ENCODE data around the gene SEMA5B.

Gene SEMA5B

DNA sequence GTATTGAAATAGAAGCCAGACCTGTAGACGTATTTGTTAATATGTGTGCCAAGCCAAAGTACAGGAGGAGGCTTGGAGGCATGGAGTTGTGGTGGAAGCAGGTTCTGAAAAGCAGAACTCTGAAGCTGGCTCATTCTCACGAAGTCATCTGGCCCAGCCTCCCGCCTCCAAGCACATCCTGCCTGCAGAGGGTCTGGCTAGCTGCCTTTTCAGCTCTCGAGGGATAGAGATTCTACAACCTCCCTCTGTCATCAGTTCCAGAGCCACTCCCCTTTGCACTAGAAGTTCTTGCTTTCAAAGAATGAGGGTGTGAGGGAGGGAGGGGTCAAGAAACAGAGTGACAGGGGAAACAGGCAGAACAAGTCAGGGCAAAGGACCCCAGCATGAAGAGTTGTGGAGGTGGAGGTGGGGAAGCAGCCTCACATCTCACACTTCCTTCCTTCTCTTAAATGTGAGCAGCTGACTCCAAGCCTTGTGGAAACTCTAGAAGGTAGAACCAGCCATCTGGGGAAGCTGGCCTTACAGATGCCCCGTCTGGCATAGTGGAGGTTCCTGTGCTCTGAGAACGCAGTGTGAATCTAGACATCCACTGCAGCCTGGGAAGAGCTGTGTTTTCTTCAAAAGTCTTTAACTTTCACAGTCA lies 137.4 kb downstream of the SEMA5B start:
- no peak for DNase-seq

DNA sequence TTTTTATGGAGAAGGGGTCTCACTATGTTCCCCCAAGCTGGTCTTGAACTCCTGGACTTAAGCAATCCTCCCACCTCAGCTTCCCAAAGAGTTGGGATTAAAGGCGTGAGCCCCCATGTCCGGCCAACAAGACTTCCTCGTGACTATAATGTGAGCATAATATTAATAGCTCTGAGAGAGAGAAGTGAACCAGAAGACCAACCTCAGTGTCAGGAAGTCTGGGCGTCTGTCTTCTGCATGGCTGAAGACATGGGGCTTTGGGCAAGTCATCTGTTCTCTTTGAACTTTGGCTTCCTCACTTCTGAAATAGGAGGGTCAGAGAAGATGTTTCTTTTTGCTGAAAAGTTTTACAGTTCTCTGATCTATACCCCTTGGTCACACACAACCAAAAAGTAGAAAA lies 140.6 kb downstream of the SEMA5B start:
- DNase-seq, result no peak

DNA sequence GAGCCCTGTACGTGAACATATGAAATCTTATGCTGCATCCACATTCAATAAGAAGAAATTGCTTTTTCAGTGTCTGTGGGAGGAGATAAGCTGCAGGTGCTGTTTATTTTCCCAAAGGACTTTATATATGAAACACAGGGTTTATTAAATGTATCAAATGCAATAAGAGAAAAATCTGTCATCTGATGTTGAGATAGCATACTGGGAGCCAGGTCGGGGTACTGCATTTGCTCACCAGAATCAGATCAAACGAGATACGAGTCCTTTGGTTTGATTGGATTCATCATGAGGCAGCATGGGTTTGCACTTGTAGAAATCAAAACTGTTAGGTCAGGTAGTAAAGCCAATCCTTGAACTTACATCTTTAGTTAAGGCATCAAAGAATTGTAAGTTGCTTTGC lies 141.3 kb downstream of the SEMA5B start:
- DNase-seq, result no peak

DNA sequence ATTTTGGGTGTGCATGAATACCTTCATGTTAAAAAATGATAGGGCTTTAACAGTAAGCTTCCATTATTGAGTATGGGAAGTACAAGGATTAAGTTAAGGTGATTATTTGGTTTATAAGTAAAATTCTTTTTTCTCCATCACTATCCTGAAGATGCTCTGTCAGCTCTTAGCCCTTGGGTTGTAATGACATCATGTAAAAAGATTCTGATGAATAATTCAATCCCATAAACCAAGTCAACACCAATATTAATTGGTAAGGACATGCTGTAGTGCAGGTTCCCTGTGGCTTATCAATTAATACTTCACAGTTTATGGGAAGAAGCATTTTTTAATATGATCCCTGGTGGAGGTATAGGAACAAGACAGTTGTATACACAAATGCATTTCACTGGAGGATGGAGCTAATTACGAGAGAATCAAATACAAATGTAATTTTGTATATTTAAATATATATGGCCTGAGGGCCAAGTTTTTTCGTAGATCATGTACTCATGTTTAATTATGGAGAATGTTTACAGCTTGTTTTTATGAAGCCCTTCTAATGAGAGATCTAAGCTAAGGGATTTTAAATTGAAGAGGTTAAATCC lies 145.1 kb downstream of the SEMA5B start:
- DNase-seq, result no peak

DNA sequence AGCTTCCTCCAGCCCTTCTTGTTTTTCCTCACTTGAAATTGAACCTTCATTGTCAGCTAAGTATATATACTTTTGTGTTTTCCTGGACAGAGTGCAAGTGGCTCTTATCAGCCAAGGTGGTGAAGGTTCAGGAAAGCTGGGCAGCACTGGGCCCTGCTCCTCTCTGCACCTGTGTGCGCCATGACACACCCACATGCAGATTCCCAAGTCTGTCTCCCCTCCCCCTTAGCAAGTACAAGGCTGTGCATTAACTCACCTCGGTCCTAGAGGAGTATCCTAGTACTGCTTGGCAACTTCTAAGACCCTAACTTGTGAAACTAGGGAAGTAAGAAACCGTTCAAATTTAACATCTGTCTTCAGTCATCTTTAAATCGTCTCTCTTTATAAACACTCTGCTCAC lies 146.9 kb downstream of the SEMA5B start:
- no peak for DNase-seq

DNA sequence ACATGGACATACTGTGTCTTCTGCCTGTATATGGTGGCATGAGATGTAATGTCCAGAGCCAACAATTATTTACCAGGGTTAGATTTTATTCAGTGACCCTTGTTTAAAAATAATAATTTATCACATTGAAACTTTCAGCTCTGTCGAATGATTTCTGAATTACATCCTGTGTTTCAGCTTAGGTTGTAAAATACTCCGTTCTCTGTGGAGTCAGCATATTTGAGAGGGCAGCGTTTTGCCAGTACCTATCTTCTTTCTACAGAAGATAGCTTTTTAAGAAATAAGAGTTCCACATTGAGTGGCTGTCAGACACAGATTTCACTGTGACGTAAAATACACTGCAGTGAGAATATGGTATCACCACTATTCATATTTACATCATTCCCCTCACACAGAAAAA lies 147.4 kb downstream of the SEMA5B start:
- no peak for DNase-seq

DNA sequence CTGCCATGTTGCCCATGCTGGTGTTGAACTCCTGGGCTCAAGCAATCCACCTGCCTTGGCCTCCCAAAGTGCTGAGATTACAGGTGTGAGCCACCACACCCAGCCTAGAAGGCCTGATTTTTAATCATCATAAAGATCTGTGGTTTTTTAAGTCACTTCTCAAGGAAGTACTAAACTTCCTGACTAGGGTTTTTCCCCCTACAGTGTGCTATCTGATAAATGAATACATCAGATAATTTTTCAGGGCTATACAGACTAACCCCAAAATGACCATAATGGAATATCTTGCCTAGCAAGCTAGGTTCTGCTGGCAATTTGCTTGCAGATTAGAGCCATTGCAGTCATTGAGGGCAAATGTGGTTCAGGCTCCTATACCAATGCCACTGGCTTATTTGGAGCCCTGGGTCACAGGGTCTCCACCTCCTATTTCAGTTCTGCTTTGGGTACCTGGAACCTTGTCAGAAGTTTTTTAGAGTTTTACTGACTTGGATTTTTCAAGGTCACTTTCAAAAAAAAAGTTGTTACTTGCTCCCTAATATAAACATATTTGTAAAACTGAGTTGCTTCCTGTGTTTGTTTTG lies 151.9 kb downstream of the SEMA5B start:
- DNase-seq, result no peak

DNA sequence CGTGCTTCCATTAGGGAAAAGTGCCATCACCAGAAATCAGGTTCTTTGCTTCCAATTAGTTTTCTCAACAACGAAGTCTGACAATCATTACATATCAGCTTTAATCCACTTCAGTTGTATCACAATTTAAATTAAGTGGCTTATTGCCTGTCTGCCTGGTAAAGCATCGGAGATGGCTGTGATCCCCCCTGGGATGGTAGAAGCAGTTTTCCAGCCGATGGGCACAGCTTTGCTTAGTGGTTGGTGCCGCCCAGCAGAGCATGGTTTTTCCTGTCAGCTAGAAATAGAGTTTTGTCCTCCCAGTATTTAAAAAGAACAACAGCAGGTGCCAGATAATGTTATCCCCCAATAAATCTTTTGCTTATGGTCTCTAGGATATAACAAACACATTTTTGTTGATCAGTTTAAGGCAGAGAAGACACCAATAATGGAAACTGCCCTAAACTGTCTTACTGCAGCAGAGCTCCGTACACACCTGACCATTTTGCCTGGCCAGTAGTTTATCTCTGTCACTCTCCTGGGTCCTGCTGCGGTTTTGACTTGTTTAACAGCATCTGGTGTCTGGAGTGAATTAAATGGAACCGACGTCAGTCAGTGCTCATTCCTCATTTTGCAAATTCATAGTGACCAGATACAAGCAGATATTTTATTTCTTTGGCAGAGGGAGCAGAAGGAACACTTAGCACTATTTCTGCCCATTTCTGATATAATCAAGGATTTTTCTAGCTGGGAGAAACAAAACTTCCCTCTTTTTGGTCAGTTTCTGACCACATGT lies 153.6 kb downstream of the SEMA5B start:
- no peak for DNase-seq

DNA sequence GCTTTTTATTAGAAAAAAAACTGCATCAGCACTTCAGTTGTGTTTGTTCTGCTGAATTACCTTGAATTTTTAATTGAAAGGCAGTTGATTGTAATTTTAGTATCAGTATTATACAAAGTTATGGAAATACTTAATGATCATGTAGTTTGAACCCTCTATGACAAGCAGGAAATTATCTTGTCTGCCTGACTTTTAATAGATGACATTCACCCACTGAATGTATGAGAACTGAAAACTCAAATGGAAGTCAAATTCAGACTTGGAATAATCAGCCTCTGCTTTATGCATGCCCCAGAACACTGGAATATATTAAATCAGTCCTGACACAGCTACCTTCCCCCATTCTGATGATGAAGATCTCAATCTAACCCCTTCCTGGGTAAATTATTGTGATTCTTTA lies 159.2 kb downstream of the SEMA5B start:
- no peak for DNase-seq

DNA sequence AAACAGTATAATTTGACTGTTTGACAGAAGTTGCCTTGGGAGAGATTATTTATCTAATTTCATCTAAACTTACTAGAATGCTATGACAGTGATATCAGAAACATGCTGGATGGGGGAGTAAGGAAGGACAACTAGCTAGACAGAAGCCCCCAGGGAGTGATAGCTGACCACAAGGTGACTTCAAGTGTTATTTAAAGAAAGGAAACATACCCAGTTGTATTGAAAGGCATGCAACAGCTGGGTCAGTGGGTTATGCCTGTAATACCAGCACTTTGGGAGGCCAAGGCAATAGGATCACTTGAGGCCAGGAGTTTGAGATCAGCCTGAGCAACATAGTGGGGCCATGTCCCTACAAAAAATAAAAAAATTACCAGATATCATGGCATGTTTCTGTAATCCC lies 163.1 kb downstream of the SEMA5B start:
- DNase-seq, result no peak

DNA sequence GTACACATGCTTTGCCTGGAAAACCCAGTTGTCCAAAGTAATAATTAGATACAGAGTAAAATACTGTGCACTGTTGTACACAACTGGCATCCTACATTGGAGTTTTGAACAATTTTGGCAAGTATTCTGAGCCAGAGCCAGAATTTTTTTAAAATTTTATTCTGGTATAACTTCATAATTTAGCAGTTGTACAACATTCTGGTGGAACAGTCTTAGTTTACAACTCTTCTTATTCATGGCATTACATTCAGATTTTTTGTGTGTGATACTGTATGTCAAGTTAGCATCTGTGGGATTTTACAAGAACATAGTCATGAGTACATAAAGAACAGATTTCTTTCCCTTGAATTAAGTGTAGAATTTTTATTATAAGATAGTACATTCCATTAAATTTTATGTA lies 165.2 kb downstream of the SEMA5B start:
- no peak for DNase-seq
